HepG2 (cell line): ENCODE results near the gene NIN. TPM values are rescaled to one million over a fixed set of nuclear protein-coding genes. Genes with fewer than 3 reads are reported as not detected.

Source experiments
- ATAC-seq: fragments of 200-7000 bp; cut with Tn5 transposase; 3 replicates; pipeline ENCODE4 v1.9.1; 2020; ENCODE audit warnings: mild to moderate bottlenecking, moderate library complexity
- BruUV-seq: library from RNA; stranded (reverse); fragments of 400-500 nt; replicated peaks from 2 replicates; lab custom pipeline; 2021; lab: Mats Ljungman, UMichigan
- CTCF ChIA-PET: fragments of 300-600 bp; formaldehyde crosslinking; extraction: SDS; loops from one replicate; lab custom pipeline; 2021; ENCODE audit warnings: low total read pairs, inconsistent platforms, low intra/inter-chr PET ratio; lab: Yijun Ruan, JAX
- POLR2A ChIA-PET: fragments of 350-600 bp; sonication (Branson Sonifier 250); formaldehyde crosslinking; loops from one replicate; lab custom pipeline; 2020; ENCODE audit warnings: antibody characterized with exemption, inconsistent platforms; lab: Yijun Ruan, JAX
- DNase-seq: peaks from one replicate; pipeline ENCODE4 v3.0.0-alpha.2; 2015; ENCODE audit warnings: low spot score
- FAIRE-seq: peaks from 3 replicates; lab custom pipeline; 2011; peaks lifted over from hg19 to GRCh38; lab: Jason Lieb, UNC
- H2AFZ ChIP-seq: one replicate; pipeline ENCODE4 v1.6.1; 2011; ENCODE audit warnings: low read length, inconsistent platforms
- H3K27ac ChIP-seq: fragments of 300-600 bp; 3 replicates; pipeline ENCODE4 v1.8.0; 2011; ENCODE audit warnings: mixed run types, mild to moderate bottlenecking, mixed read lengths, low read length, inconsistent platforms; ENCODE audit not compliant: insufficient read depth; ENCODE audit errors: extremely low read length
- H3K27me3 ChIP-seq, 2 experiments: fragments of 200-600 bp in 1 of 2; 2 replicates in 1 of 2; 3 replicates in 1 of 2; pipeline versions ENCODE4 v1.6.0 to v1.8.0; 2011; ENCODE audit warnings: low read length in 2 of 2, mild to moderate bottlenecking in 2 of 2, moderate library complexity in 2 of 2, inconsistent platforms in 1 of 2; ENCODE audit not compliant: insufficient read depth in 2 of 2, control insufficient read depth in 1 of 2
- H3K36me3 ChIP-seq, 2 experiments: fragments of 200-600 bp in 1 of 2; replicated peaks in 1 of 2; 2 replicates in 1 of 2; 3 replicates in 1 of 2; pipeline versions ENCODE4 v1.5.1 to v1.8.0; 2011; ENCODE audit warnings: low read length in 2 of 2, inconsistent platforms in 1 of 2; ENCODE audit not compliant: insufficient read depth in 2 of 2, control insufficient read depth in 1 of 2
- H3K4me1 ChIP-seq: 2 replicates; pipeline ENCODE4 v1.5.1; 2012; ENCODE audit warnings: low read length, inconsistent platforms; ENCODE audit not compliant: insufficient read depth
- H3K4me2 ChIP-seq: 2 replicates; pipeline ENCODE4 v1.6.0; 2011; ENCODE audit warnings: low read depth, low read length, inconsistent platforms
- H3K4me3 ChIP-seq, 3 experiments: fragments of 200-600 bp in 1 of 3; sonication (generic), shearing (Covaris generic) in 1 of 3; replicated peaks in 1 of 3; 2 replicates each; pipeline ENCODE4 v1.5.1; 2011 to 2016; ENCODE audit warnings: low read length in 3 of 3, inconsistent platforms in 2 of 3, low read depth in 2 of 3, mild to moderate bottlenecking in 2 of 3, control low read depth in 1 of 3, mixed read lengths in 1 of 3; ENCODE audit not compliant: insufficient read depth in 1 of 3
- H3K79me2 ChIP-seq: one replicate; pipeline ENCODE4 v1.6.1; 2011; ENCODE audit warnings: low read length, inconsistent platforms; ENCODE audit not compliant: insufficient read depth
- H3K9ac ChIP-seq: 2 replicates; pipeline ENCODE4 v1.6.0; 2011; ENCODE audit warnings: mild to moderate bottlenecking, low read depth, low read length, inconsistent platforms; ENCODE audit not compliant: insufficient read depth
- H3K9me3 ChIP-seq: 2 replicates; pipeline ENCODE4 v1.5.1; 2012; ENCODE audit warnings: mild to moderate bottlenecking, low read length
- H4K20me1 ChIP-seq: 2 replicates; pipeline ENCODE4 v1.6.0; 2011; ENCODE audit warnings: inconsistent platforms, mild to moderate bottlenecking, low read length, moderate library complexity; ENCODE audit not compliant: insufficient read depth
- CTCF ChIP-seq: sonication (generic); formaldehyde crosslinking; IDR thresholded peaks from 2 replicates; pipeline ENCODE4 v1.5.0; 2020; ENCODE audit warnings: mild to moderate bottlenecking, missing genetic modification reagents, moderate library complexity
- NRL ChIP-seq: sonication (generic); formaldehyde crosslinking; IDR thresholded peaks from 2 replicates; pipeline ENCODE4 v1.5.0; 2020; ENCODE audit warnings: missing genetic modification reagents, mild to moderate bottlenecking, moderate library complexity, borderline replicate concordance
- SKI ChIP-seq: fragments of 450-650 bp; IDR thresholded peaks from one replicate; pipeline ENCODE4 v1.6.1; 2018; ENCODE audit warnings: mild to moderate bottlenecking; ENCODE audit not compliant: partially characterized antibody
- THAP11 ChIP-seq: IDR thresholded peaks from 2 replicates; pipeline ENCODE4 v1.6.1; 2016; ENCODE audit warnings: missing biosample characterization, missing genetic modification reagents
- ZBTB25 ChIP-seq: IDR thresholded peaks from 2 replicates; pipeline ENCODE4 v1.6.1; 2018; ENCODE audit warnings: missing genetic modification reagents
- ZFP41 ChIP-seq: sonication (generic); formaldehyde crosslinking; IDR thresholded peaks from 2 replicates; pipeline ENCODE4 v1.4.0; 2020; ENCODE audit warnings: mild to moderate bottlenecking, missing genetic modification reagents, borderline replicate concordance
- ZNF138 ChIP-seq: sonication (generic); formaldehyde crosslinking; IDR thresholded peaks from 2 replicates; pipeline ENCODE4 v1.5.0; 2020; ENCODE audit warnings: mild to moderate bottlenecking, low read depth, missing genetic modification reagents
- WGBS: methylation state at CpG from one replicate; pipeline ENCODE4 v1.1.6; 2017; ENCODE audit warnings: low lambda C conversion rate; 5-methylcytosine and 5-hydroxymethylcytosine counted together
- in situ Hi-C: cut with HindIII; loops from 2 replicates; pipeline ENCODE4 v1.10.0; 2017; ENCODE audit warnings: low pct_unique_long_range_greater_than_20kb; ENCODE audit not compliant: extremely low pct_ligation_motif_present
- intact Hi-C: fragments of 100-400 bp; cut with micrococcal nuclease; formaldehyde crosslinking; loops from one replicate; pipeline ENCODE4 v1.10.0; 2022; ENCODE audit not compliant: unreplicated experiment
- polyA plus RNA-seq, 8 experiments: library from polyadenylated mRNA; depleted of rRNA in 3 of 8; stranded (reverse) in 7 of 8; unstranded in 1 of 8; fragments of >200 nt; fragmentation: Illumina TruSeq in 4 of 8; extraction: Trizol in 4 of 8; gene quantifications; 2 replicates each; pipeline versions ENCODE4 v1.2.1 to v1.2.3, GENCODE V29; 2011 to 2016; ENCODE audit warnings: low read depth in 4 of 8, missing spikeins in 1 of 8, mixed read lengths in 1 of 8; ENCODE audit not compliant: insufficient read depth in 1 of 8
- total RNA-seq, 5 experiments: library from RNA; depleted of rRNA; stranded (reverse); fragments of >200 nt; fragmentation: Illumina TruSeq; extraction: Trizol; gene quantifications; 2 replicates each; pipeline ENCODE4 v1.2.3, GENCODE V29; 2016; ENCODE audit warnings: low read depth in 1 of 5

Gene NIN
- total and polyA plus RNA-seq, 2 of the 13 experiments (the other 11 are each of a cell fraction or from before 2014, with no cell fraction given), result 2.8 to 9.7 TPM

DNA sequence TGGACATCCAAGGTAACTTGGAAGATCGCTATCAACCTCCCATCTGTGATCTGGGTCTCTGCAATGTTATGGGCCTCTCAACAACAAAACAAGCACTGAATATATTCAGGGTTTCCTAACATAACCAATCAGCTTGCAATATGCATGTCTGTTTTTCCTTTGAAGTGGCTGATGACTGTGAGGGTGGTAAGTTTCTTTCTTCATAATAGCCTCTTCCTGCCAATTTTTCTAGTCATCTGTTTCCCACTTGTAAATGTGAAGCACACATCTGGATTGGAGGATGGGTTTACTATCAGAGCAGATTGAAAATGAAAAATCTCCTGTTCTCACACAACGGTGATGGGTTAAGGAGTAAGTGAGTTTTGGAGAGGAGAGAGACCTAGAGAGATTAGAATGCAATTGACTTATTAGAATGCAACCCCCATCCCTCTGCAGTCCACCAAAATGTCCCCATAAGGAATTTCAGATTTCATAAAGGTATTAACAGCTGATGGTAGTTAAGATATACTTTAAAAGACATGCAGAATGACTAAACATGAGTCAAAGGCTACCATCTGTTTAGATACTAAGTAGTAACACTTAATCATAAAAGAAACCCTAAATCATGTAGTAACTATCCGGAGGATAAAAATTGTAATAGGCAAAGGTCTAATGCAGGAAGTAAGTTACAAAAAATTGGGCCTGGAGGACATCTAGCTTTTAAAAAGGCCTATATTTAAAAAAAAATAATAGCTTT lies 104.4 kb downstream of the NIN start:
- ChIA-PET CTCF (no interaction called here), POLR2A (no interaction called here)
- FAIRE-seq (no peak), DNase-seq (no peak), ATAC-seq (no peak)
- H3K79me2 ChIP-seq, result no peaks in the 10 kb centered on the region
- intact Hi-C loops, result no loop called here
- H3K27me3 ChIP-seq, result no peaks in the 10 kb centered on the region
- no peak overlapping the region for H3K9ac ChIP-seq
- H3K9me3 ChIP-seq, result no peaks in the 10 kb centered on the region
- 96% methylated on average over 3 of the region's 3 CpGs for WGBS
- H2AFZ ChIP-seq, result no peak overlapping the region
- in situ Hi-C loops, result no loop called here
- peaks cover 6 to 9% of the 10 kb centered on the region in 2 experiments; a peak in 4 of 5 replicates for H3K36me3 ChIP-seq
- no peak overlapping the region for H3K4me2 ChIP-seq
- no peak for TF ChIP-seq ZFP41 (CRISPR knock-in tag)
- no peak for TF ChIP-seq NRL
- no peak for TF ChIP-seq SKI
- TF ChIP-seq THAP11 (CRISPR knock-in tag), result no peak
- TF ChIP-seq ZNF138 (CRISPR knock-in tag), result no peak
- TF ChIP-seq CTCF (CRISPR knock-in tag), result no peak
- TF ChIP-seq ZBTB25, result no peak
- no peak overlapping the region for H3K4me3 ChIP-seq
- no peaks in the 10 kb centered on the region for H4K20me1 ChIP-seq
- no peak overlapping the region for H3K27ac ChIP-seq
- H3K4me1 ChIP-seq, result no peaks in the 10 kb centered on the region
- BruUV-seq, result no TSS peak
